Gastrocnemius medialis (tissue), 4 donors: Measurements from ENCODE around the gene HYAL2.

Source experiments
- CTCF ChIP-seq, 5 experiments: fragments of 450-650 bp in 3 of 5; fragments of 200-600 bp in 2 of 5; sonication (generic) in 2 of 5; IDR thresholded peaks in 4 of 5; conservative IDR thresholded peaks in 1 of 5; 1 replicate in 4 of 5; 2 replicates in 1 of 5; pipeline ENCODE4 v1.5.1; 2016 to 2019; ENCODE audit warnings: antibody characterized with exemption in 5 of 5, mild to moderate bottlenecking in 3 of 5, moderate library complexity in 3 of 5
- POLR2A ChIP-seq, 2 donors: fragments of 450-650 bp; IDR thresholded peaks; one replicate each; pipeline ENCODE4 v1.6.1; 2017; ENCODE audit warnings: antibody characterized with exemption in 2 of 2, mild to moderate bottlenecking in 2 of 2, moderate library complexity in 2 of 2

DNA sequence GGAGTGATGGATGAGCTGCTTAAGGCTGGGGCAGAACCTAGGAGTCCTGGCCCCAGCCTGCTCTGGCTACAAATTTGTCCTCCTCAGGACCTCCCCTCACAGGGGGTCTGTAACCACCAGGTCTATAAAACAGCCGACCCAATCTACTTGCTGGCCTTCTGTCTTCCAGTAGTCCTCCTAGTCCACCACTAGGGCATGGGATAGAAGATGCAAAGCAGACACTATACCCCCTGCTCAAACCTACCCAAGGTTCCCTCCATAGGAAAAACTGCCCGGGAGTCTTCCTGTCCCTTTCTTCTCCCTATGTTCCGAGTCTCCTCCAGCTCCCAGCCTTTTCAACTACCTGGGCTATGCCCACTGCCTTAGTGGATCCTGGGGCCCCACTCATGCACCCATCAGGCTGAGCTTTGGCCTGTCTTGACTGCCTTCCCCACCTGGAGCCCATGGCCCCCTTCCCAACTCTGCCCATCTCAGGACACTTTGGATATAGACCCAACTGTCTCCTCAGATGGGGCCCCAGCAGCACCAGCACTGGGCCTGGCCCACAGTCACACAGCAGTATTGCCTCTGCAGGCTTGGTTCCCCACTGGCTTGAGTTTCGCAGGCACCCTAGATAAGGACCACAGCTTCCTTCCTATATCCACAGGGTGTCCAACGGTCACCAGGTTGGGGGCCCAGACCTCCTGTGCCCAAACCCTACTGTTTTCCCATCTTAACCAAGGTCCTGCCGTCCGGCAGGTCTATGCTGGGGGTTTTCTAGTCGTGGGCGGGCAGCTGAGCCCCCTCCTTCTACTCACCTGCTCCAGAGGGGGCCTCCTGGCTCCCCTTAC is 24.4 kb downstream of the HYAL2 start:
- no peak for TF ChIP-seq CTCF (IDR thresholded peaks at IDR 0.05 in 4 of 5, conservative IDR thresholded peaks at IDR 0.05 in 1 of 5)
- no peak for TF ChIP-seq POLR2A (IDR thresholded peaks at IDR 0.05)
